ENCODE measurements around the gene TIMP1.

TIMP1 gene

DNA sequence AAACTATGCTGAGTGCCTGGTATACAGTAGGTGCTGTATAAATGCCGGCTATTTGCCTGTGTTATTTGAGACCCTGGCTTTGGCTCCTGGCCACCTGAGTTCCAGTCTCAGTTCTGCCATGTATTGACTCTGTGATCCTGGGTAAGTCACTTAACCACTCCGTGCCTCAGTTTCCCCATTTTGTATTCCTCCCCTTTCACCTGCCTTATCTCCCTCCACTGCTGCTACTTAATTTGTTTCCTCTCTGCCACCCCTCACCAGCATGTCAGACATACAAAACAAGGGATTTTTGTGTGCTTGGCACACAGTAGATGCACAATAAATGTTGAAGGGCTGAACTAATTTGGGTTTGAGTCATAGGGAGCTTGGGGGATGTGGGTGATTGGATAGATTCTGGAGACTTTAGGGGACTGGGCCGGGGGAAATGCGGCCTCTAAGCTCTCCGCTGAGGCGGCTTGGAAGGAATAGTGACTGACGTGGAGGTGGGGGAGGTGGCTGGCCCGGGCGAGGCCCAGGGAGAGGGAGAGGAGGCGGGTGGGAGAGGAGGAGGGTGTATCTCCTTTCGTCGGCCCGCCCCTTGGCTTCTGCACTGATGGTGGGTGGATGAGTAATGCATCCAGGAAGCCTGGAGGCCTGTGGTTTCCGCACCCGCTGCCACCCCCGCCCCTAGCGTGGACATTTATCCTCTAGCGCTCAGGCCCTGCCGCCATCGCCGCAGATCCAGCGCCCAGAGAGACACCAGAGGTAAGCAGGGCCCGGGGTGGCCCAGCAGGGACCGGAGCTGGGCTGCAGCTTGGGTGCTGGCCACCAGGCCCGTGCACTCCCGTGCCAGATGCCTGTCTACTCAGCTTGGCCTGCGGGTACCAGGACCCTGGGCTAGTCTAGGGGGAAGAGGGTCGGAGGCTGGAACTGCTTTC lies at the start of gene TIMP1:
TSS of gene TIMP1 (plus strand) at position 706 of the 917 bp plus-strand sequence. CDS start 980 bp downstream, outside the sequence.
- Histone ChIP-seq H3K36me3 (ENCODE audit: insufficient read depth, low read length) (no peaks in the 10 kb centered on the region), H3K27ac (ENCODE audit: low read depth, low read length, poor library complexity, severe bottlenecking) (no peak within 1 kb of the TSS), H3K9ac (ENCODE audit: low read length) (no peak within 1 kb of the TSS), H3K4me2 (ENCODE audit: low read length) (no peak within 1 kb of the TSS), H3K4me3 (ENCODE audit: low read depth, low read length, poor library complexity, severe bottlenecking) (no peak within 1 kb of the TSS), H3K4me1 (ENCODE audit: insufficient read depth, low read length, severe bottlenecking) (no peaks in the 10 kb centered on the region), H4K20me1 (ENCODE audit: insufficient read depth, low read length) (no peaks in the 10 kb centered on the region), H3K9me3 (ENCODE audit: low read length) (no peaks in the 10 kb centered on the region), H2AFZ (ENCODE audit: low read length) (no peak within 1 kb of the TSS), H3K9me2 (ENCODE audit: low read depth, low read length) (no peaks in the 10 kb centered on the region), H3K27me3 (ENCODE audit: insufficient read depth, low read length) (no peaks in the 10 kb centered on the region), H3K79me2 (ENCODE audit: insufficient read depth, low read length) (no peaks in the 10 kb centered on the region), H3F3A (ENCODE audit: insufficient read depth, low read length) (no peaks in the 10 kb centered on the region)
- TF ChIP-seq EZH2 (IDR thresholded peaks at IDR 0.05; ENCODE audit: borderline replicate concordance, low read length) (no peak), CTCF (IDR thresholded peaks at IDR 0.05; ENCODE audit: low read length) (no peak)

DNA sequence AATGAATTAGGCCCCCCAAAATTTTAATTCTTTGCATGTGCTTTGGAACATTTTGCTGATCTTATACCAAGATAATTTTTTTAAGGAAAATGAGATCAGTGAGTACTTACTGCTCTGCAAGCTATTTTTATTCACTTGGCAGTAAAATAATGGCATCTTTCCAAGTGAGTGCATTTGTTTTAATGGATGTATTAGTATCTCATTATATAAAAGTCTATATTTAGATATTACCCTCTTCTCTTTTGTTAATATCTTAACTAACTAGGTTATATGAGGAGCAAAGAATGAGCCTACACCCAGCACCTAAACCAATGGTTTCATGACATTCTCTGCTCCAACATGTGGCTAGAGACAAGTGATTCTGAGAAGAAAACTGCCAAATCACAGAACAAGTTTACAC lies 42.4 kb upstream of the TIMP1 start:
- H3K4me2 ChIP-seq (ENCODE audit: low read length): no peak overlapping the region
- TF ChIP-seq EZH2 (IDR thresholded peaks at IDR 0.05; ENCODE audit: borderline replicate concordance, low read length) (no peak), CTCF (IDR thresholded peaks at IDR 0.05; ENCODE audit: low read length) (no peak)
- H4K20me1 ChIP-seq (ENCODE audit: insufficient read depth, low read length): no peaks in the 10 kb centered on the region
- H3F3A ChIP-seq (ENCODE audit: insufficient read depth, low read length): no peaks in the 10 kb centered on the region
- no peak overlapping the region for H3K4me3 ChIP-seq (ENCODE audit: low read depth, low read length, poor library complexity, severe bottlenecking)
- H3K9ac ChIP-seq (ENCODE audit: low read length): no peak overlapping the region
- H3K79me2 ChIP-seq (ENCODE audit: insufficient read depth, low read length): no peaks in the 10 kb centered on the region
- no peak overlapping the region for H3K27ac ChIP-seq (ENCODE audit: low read depth, low read length, poor library complexity, severe bottlenecking)
- no peaks in the 10 kb centered on the region for H3K9me3 ChIP-seq (ENCODE audit: low read length)
- H2AFZ ChIP-seq (ENCODE audit: low read length): no peak overlapping the region
- no peaks in the 10 kb centered on the region for H3K9me2 ChIP-seq (ENCODE audit: low read depth, low read length)
- no peaks in the 10 kb centered on the region for H3K4me1 ChIP-seq (ENCODE audit: insufficient read depth, low read length, severe bottlenecking)
- no peaks in the 10 kb centered on the region for H3K27me3 ChIP-seq (ENCODE audit: insufficient read depth, low read length)
- no peaks in the 10 kb centered on the region for H3K36me3 ChIP-seq (ENCODE audit: insufficient read depth, low read length)

DNA sequence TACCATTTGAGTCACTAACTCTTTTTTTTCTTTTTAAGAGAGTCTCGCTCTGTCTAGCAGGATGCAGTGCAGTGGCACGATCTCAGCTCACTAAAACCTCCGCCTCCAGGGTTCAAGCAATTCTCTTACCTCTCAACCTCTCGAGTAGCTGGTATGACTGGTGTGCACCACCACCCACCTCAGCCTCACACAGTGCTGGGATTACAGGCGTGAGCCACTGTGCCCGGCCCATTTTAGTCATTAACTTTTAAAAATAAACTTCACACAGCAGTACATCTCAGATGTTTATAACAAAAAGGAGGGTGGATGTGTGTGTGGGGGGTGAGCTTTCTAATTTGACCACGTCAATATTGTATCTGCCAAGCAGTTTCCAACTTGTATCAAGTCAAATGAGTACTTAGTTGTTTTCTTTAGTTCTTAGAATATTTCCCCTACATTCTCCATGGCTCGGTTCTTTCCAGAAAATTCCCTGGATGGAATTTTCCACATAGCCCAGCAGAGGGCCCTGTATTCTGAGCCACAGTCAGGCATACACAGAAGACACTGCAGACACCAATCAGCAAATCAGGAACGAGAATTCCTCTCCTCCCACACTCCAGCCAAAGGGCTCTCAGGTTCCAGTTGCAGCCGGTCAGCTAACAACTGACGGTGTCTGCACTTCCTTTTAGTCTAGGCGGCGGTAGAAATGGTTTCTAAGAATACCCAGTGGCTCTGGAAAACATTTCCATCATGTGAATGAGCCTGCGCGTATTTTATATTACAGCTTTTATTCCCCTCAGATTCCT lies 41.3 kb upstream of the TIMP1 start:
- H3K9me3 ChIP-seq (ENCODE audit: low read length): no peaks in the 10 kb centered on the region
- TF ChIP-seq EZH2 (IDR thresholded peaks at IDR 0.05; ENCODE audit: borderline replicate concordance, low read length): no peak
- no peak for TF ChIP-seq CTCF (IDR thresholded peaks at IDR 0.05; ENCODE audit: low read length)
- H3K79me2 ChIP-seq (ENCODE audit: insufficient read depth, low read length): no peaks in the 10 kb centered on the region
- no peak overlapping the region for H3K9ac ChIP-seq (ENCODE audit: low read length)
- no peaks in the 10 kb centered on the region for H3K9me2 ChIP-seq (ENCODE audit: low read depth, low read length)
- H3K4me2 ChIP-seq (ENCODE audit: low read length): no peak overlapping the region
- H3K27ac ChIP-seq (ENCODE audit: low read depth, low read length, poor library complexity, severe bottlenecking): no peak overlapping the region
- H3K27me3 ChIP-seq (ENCODE audit: insufficient read depth, low read length): no peaks in the 10 kb centered on the region
- H2AFZ ChIP-seq (ENCODE audit: low read length): no peak overlapping the region
- no peaks in the 10 kb centered on the region for H4K20me1 ChIP-seq (ENCODE audit: insufficient read depth, low read length)
- no peak overlapping the region for H3K4me3 ChIP-seq (ENCODE audit: low read depth, low read length, poor library complexity, severe bottlenecking)
- no peaks in the 10 kb centered on the region for H3K4me1 ChIP-seq (ENCODE audit: insufficient read depth, low read length, severe bottlenecking)
- no peaks in the 10 kb centered on the region for H3F3A ChIP-seq (ENCODE audit: insufficient read depth, low read length)
- H3K36me3 ChIP-seq (ENCODE audit: insufficient read depth, low read length): no peaks in the 10 kb centered on the region
